Activated T-cell treated with anti-CD3 and anti-CD28 coated beads, Interleukin-2, amount 50 U/mL, for 4 hours (primary cell): ENCODE measurements around the gene ARL6IP1. TPM values are rescaled to one million over a fixed set of nuclear protein-coding genes. Genes with fewer than 3 reads are reported as not detected.

Experiments
- ATAC-seq, 2 donors: fragments of 200-7000 bp; cut with Tn5 transposase; one replicate each; pipeline ENCODE4 v1.10.0; 2021
- DNase-seq: peaks from one replicate; pipeline ENCODE4 v3.0.0-alpha.2; 2020
- H3K27me3 Mint-ChIP-seq: one replicate; pipeline ENCODE4 v1.8.0; 2021; ENCODE audit warnings: low read depth, mixed read lengths
- H3K36me3 Mint-ChIP-seq: one replicate; pipeline ENCODE4 v1.8.0; 2022; ENCODE audit warnings: mixed read lengths; ENCODE audit not compliant: insufficient read depth
- H3K4me1 Mint-ChIP-seq: one replicate; pipeline ENCODE4 v1.8.0; 2021; ENCODE audit warnings: low read depth, mixed read lengths
- H3K4me3 Mint-ChIP-seq: one replicate; pipeline ENCODE4 v1.8.0; 2021; ENCODE audit warnings: mild to moderate bottlenecking, moderate library complexity, mixed read lengths
- H3K9me3 Mint-ChIP-seq: one replicate; pipeline ENCODE4 v1.8.0; 2021; ENCODE audit warnings: mixed read lengths
- total RNA-seq, 3 donors: library from RNA; stranded (reverse); gene quantifications; one replicate each; pipeline ENCODE4 v1.2.1, GENCODE V29; 2021

Gene ARL6IP1
- total RNA-seq, 3 donors from 2014 or later: 49.1 to 60.6 (median 51.9) TPM

- no peak for ATAC-seq
- H3K36me3 Mint-ChIP-seq: peaks cover 47% of the 10 kb centered on the region
- no peaks in the 10 kb centered on the region for H3K9me3 Mint-ChIP-seq
- no peak for DNase-seq
- H3K4me1 Mint-ChIP-seq: peaks cover 8% of the 10 kb centered on the region
- no peak overlapping the region for H3K4me3 Mint-ChIP-seq
- no peaks in the 10 kb centered on the region for H3K27me3 Mint-ChIP-seq
Observed at GRCh38 chr16:18809165-18809564, 7.8 kb upstream of the ARL6IP1 start.

DNA sequence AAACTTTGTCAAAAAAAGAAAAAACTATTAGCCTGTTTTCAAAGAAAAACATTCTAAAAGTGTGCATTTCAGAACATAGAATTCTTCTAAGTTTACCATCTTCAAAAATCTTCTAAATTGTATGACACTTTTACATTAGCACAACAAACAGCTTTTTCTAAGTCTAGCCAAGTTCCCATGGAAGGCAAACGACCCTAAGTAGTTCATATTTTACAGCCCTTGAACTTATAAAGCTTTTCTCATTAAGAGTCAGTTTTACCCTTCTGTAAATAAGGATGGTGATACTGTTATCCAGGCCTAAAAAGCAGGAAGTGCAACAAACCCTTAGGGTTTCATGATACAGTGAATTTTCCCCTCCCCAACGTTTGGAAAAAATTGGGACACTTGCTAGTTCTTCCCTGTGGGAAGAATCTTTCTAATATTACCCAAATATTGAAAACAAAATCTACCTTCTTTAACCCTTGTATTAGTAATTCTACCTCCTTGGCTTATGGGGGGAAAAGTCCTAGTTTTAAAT lies 4.0 kb upstream of the ARL6IP1 start:
- H3K4me1 Mint-ChIP-seq: peaks cover 28% of the 10 kb centered on the region
- ATAC-seq (no peak), DNase-seq (no peak)
- no peak overlapping the region for H3K4me3 Mint-ChIP-seq
- H3K27me3 Mint-ChIP-seq: no peaks in the 10 kb centered on the region
- no peaks in the 10 kb centered on the region for H3K9me3 Mint-ChIP-seq
- peaks cover 25% of the 10 kb centered on the region for H3K36me3 Mint-ChIP-seq

DNA sequence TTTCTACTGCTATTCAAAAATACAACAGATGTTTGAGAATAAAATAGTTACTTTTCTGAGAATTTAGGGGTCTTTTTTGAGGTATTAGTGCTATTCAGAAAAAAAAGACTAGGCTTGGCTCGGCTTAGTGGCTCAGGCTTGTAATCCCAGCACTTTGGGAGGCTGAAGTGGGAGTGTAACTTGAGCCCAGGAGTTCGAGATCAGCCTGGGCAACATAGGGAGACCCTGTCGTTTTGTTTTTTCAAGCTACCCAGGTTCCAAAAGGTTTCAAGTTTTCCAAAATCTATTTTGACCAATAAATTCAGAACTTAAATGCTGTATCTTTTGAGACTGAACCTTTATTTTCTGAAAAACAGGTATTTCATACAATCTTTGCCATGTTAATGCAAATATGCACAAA lies 3.2 kb upstream of the ARL6IP1 start:
- ATAC-seq (no peak), DNase-seq (no peak)
- no peaks in the 10 kb centered on the region for H3K27me3 Mint-ChIP-seq
- H3K4me3 Mint-ChIP-seq: no peak overlapping the region
- H3K9me3 Mint-ChIP-seq: no peaks in the 10 kb centered on the region
- peaks cover 20% of the 10 kb centered on the region for H3K36me3 Mint-ChIP-seq
- peaks cover 35% of the 10 kb centered on the region for H3K4me1 Mint-ChIP-seq

DNA sequence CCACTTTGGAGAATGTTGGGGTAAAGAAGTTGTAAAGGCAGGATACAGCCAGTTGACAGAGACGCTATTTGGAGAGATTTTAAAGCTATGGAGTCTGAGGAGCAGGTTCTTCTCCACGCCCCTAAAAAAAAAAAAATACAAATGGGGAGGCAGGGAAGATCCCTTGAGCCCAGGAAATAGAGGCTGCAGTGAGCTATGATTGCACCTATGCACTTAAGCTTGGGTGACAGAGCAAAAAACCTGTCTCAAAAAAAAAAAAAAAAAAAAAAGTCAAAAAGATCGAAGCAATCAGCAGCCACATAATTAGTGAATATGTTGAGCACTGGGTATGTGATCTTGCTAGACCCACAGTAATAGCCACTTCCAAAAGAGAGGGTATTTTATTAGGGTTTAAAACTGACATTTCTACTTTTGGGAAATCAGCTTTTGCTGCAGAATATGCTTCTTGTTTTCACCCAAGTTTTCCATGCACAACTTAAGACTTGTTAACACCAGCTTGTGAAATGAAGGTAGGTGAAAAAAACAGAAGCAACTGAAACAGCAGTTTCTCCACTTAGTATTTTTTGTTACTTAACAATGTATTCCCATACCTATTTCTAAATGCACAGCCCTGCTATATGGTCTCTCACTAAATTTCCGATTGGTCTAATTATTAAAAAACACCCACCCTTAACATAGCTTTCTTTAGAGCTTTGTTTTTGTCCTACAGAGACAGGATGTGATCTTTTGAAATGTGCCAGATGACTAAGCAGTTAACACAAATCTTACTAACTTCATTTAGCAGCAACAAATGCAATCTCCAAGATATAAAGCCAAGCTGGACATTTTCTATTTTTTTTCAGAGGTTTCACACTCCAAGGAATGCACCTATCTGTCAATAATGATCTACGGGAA lies 2.5 kb upstream of the ARL6IP1 start:
- peak overlapping the region; percentile 28 for H3K4me3 Mint-ChIP-seq
- no peak for ATAC-seq
- H3K36me3 Mint-ChIP-seq: peaks cover 14% of the 10 kb centered on the region
- no peaks in the 10 kb centered on the region for H3K9me3 Mint-ChIP-seq
- DNase-seq: no peak
- no peaks in the 10 kb centered on the region for H3K27me3 Mint-ChIP-seq
- H3K4me1 Mint-ChIP-seq: peaks cover 40% of the 10 kb centered on the region

DNA sequence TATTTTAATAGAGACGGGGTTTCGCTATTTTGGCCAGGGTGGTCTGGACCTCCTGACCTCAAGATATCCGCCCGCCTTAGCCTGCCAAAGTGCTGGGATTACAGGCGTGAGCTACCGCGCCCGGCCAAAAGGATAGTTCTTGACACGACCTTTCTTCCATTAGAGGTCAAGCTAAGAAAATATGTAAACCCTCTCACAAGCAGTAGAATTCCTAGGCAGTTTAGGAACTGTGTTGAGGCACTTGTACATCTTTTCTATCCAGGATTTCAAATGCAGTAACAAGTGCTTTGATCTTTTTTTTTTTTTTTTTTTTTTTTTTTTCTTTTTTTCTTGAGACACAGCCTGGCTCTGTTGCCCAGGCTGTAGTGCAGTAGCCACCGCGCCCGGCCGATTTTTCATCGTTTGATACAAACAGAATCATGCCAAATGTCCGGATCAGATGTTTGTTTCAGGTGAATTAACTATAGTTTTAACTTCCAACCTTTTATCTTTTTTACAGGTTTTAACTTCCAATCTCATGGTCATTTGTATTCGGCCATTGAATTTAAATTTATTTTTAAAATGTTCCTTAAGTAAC lies 1.5 kb upstream of the ARL6IP1 start:
- H3K9me3 Mint-ChIP-seq: no peaks in the 10 kb centered on the region
- peaks cover 8% of the 10 kb centered on the region for H3K36me3 Mint-ChIP-seq
- H3K27me3 Mint-ChIP-seq: no peaks in the 10 kb centered on the region
- peak overlapping the region; percentile 91 for H3K4me3 Mint-ChIP-seq
- peaks cover 47% of the 10 kb centered on the region for H3K4me1 Mint-ChIP-seq
- DNase-seq (no peak), ATAC-seq (no peak)

DNA sequence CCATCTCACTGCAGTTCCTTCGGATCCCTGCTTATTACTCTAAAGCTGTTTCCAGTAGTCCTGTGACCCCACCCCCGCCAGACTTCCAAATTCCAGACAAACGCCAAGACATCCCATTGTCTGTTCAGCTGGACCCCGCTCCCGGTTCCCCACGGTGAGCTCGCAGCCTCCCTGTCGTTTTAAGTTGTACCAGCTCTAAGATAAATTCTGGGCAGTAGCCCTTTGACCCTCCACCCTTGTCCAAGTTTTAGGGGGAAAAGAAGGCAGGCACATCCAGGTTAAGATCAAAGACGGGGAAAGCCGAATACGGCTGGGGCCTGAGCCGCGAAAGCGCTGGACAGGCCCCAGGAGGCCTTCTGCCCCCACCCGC lies 589 bp downstream of the ARL6IP1 start:
- H3K4me3 Mint-ChIP-seq: peak overlapping the region; percentile 91
- peaks cover 7% of the 10 kb centered on the region for H3K36me3 Mint-ChIP-seq
- H3K9me3 Mint-ChIP-seq: no peaks in the 10 kb centered on the region
- ATAC-seq: no peak
- H3K4me1 Mint-ChIP-seq: peaks cover 47% of the 10 kb centered on the region
- no peaks in the 10 kb centered on the region for H3K27me3 Mint-ChIP-seq
- no peak for DNase-seq

DNA sequence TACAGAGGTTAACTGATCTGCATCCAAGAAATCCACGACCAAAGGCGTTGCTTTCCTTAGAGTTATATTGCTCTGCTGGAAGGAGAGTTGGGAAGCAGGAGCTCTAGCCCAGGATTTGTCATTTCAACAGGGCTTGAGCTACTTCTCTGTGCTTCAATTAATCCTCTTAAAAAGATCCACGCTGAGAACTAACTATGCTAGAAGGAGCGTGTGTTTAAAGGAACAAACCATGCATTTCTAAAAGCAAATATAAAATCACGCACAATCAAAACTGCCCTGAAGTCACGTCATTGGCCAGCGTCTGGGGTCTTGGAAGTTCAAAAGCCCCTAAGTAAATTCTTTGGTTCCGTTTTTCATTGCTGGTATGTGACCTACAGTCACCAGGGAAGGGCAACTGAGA lies 1.1 kb downstream of the ARL6IP1 start:
- Mint-ChIP-seq H3K4me3 (peak overlapping the region; percentile 91), H3K4me1 (peaks cover 47% of the 10 kb centered on the region), H3K27me3 (no peaks in the 10 kb centered on the region), H3K36me3 (peaks cover 11% of the 10 kb centered on the region), H3K9me3 (no peaks in the 10 kb centered on the region)
- no peak for DNase-seq
- ATAC-seq: no peak

GRCh38 chr16:18799500-18799899 lies 1.8 kb downstream of the ARL6IP1 start:
- peaks cover 12% of the 10 kb centered on the region for H3K36me3 Mint-ChIP-seq

DNA sequence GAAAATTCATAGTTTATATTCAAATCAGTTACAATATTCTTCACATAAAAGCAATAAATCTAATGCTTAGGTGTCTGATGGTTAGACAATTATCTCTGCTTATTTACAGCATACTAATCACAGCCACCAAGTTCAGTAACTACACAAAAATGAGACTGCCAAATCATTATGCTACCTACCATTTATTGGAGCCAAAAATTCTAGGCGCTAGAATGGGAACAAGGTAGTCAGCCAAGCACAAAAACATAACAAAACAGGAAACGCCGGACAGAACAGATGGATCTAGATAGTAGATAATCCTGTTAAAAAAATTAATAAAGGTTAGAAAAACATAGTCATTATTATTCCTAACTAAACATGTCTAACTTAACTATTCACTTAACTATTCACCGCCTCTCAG lies 3.6 kb downstream of the ARL6IP1 start:
- Mint-ChIP-seq H3K36me3 (peaks cover 19% of the 10 kb centered on the region), H3K9me3 (no peaks in the 10 kb centered on the region), H3K27me3 (no peaks in the 10 kb centered on the region), H3K4me1 (peaks cover 32% of the 10 kb centered on the region), H3K4me3 (no peak overlapping the region)
- ATAC-seq: no peak
- DNase-seq: no peak

More at GRCh38 chr16:18799500-18799899, 1.8 kb downstream of the ARL6IP1 start:
- H3K27me3 Mint-ChIP-seq: no peaks in the 10 kb centered on the region
- no peak for ATAC-seq
- H3K9me3 Mint-ChIP-seq: no peaks in the 10 kb centered on the region
- no peak for DNase-seq
- peak overlapping the region; percentile 91 for H3K4me3 Mint-ChIP-seq
- peaks cover 45% of the 10 kb centered on the region for H3K4me1 Mint-ChIP-seq

GRCh38 chr16:18796377-18796776 lies 5.0 kb downstream of the ARL6IP1 start:
- peaks cover 23% of the 10 kb centered on the region for H3K36me3 Mint-ChIP-seq
- H3K4me3 Mint-ChIP-seq: no peak overlapping the region
- peaks cover 28% of the 10 kb centered on the region for H3K4me1 Mint-ChIP-seq
- DNase-seq (no peak), ATAC-seq (no peak)
- no peaks in the 10 kb centered on the region for H3K27me3 Mint-ChIP-seq
- no peaks in the 10 kb centered on the region for H3K9me3 Mint-ChIP-seq

DNA sequence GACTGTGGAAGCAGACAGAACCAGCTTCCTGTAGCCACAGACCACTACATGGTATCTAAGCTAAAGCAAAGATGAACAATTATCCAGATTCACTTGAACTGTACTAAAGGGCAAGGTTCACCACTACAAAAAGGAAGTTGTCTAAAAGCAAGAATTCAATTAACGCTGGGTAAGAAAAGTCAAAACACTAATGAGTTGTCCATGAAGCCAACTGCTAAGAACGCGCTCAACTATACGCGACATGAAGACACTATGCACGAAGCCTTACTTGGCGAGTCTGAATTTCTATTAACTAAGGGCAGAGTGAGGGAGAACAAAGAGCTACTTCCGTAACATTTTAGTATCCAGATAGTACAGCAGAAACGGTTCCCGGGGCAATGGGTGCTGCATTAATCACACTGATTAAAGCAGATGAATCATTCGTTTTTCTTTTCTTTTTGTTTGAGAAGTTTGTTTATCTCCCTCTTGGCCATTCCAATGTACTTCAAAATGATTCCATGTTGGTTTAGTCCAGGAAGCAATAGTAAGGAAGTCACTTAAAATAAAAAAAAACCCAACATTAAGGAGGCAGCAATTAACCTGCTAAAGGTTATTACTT lies 8.4 kb downstream of the ARL6IP1 start:
- ATAC-seq (no peak), DNase-seq (no peak)
- Mint-ChIP-seq H3K9me3 (no peaks in the 10 kb centered on the region), H3K36me3 (peaks cover 46% of the 10 kb centered on the region), H3K4me1 (peaks cover 20% of the 10 kb centered on the region), H3K4me3 (no peak overlapping the region), H3K27me3 (no peaks in the 10 kb centered on the region)

DNA sequence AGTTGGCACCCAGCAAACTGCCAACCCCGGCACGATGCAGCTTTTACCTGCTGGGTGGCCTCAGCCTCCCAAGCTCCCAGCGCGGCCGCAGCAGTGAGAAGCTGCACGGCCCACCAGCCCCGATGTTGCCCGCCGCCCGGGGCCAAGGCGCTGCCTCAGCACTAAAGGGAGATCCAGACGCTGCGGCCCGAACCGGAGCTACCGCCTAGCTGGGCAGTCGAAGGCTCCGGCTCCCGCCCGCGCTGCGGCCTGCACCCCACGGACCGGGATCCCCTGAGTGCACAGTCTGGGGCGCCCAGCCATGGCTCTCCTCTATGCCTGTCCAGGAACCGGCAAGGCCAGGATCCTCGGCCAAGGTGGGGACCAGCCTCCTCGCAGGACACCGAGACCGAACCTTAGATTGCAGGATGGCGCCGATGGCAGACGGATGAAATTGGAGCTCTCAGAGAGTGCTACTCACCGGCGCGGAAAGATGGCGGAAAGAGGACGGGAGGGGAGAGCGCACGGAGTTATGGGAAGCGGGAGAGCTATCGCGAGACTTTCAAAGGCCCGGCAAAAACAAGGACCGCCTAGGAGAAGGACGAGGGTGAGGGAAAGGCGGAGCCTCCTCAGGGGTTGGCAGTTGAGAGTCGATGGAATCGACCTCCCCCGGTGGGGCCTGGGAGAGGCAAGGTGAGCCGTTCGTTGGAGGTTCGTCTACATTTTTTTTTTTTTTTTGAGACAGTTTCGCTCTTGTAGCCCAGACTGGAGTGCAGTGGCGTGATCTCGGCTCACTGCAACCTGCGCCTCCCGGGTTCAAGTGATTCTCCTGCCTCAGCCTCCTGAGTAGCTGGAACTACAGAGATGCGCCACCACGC lies 11.3 kb downstream of the ARL6IP1 start, which contains the start of gene RPS15A:
TSS of gene RPS15A (minus strand) at position 485 of the 857 bp plus-strand sequence. CDS start 1,221 bp downstream, outside the sequence.
- peaks cover 60% of the 10 kb centered on the region for H3K36me3 Mint-ChIP-seq
- DNase-seq (peak; percentile 88), ATAC-seq (peak; percentile 93 to 96)
- H3K4me3 Mint-ChIP-seq: peak within 1 kb of the TSS; percentile 99
- no peaks in the 10 kb centered on the region for H3K27me3 Mint-ChIP-seq
- H3K9me3 Mint-ChIP-seq: no peaks in the 10 kb centered on the region
- H3K4me1 Mint-ChIP-seq: peaks cover 41% of the 10 kb centered on the region

GRCh38 chr16:18789515-18789849 lies 11.9 kb downstream of the ARL6IP1 start:
- H3K36me3 Mint-ChIP-seq: peaks cover 66% of the 10 kb centered on the region
- no peaks in the 10 kb centered on the region for H3K9me3 Mint-ChIP-seq
- H3K4me3 Mint-ChIP-seq: peak overlapping the region; percentile 99
- H3K4me1 Mint-ChIP-seq: peaks cover 47% of the 10 kb centered on the region
- H3K27me3 Mint-ChIP-seq: no peaks in the 10 kb centered on the region
- ATAC-seq: no peak
- DNase-seq: no peak
